Loucy (cell line): ENCODE measurements around the gene OAF.

ENCODE experiments used
- H2AFZ ChIP-seq: fragments of 200-600 bp; sonication (generic); 2 replicates; pipeline ENCODE4 v1.6.0; 2016; ENCODE audit warnings: antibody characterized with exemption, mild to moderate bottlenecking, low read length, moderate library complexity
- H3F3A ChIP-seq: fragments of 200-600 bp; 2 replicates; pipeline ENCODE4 v1.6.0; 2016; ENCODE audit warnings: antibody characterized with exemption, low read depth, mild to moderate bottlenecking
- H3K27me3 ChIP-seq: fragments of 200-600 bp; sonication (generic); 2 replicates; pipeline ENCODE4 v1.6.1; 2014; ENCODE audit warnings: low read length, mild to moderate bottlenecking; ENCODE audit not compliant: insufficient read depth, poor library complexity, severe bottlenecking
- H3K36me3 ChIP-seq: fragments of 200-600 bp; sonication (generic); 2 replicates; pipeline ENCODE4 v1.6.1; 2016; ENCODE audit warnings: low read length; ENCODE audit not compliant: insufficient read depth
- H3K4me1 ChIP-seq: fragments of 200-600 bp; sonication (generic); 2 replicates; pipeline ENCODE4 v1.5.1; 2014; ENCODE audit warnings: low read length, mild to moderate bottlenecking; ENCODE audit not compliant: insufficient read depth, poor library complexity, severe bottlenecking
- H3K4me2 ChIP-seq: fragments of 200-600 bp; sonication (generic); 2 replicates; pipeline ENCODE4 v1.6.0; 2014; ENCODE audit warnings: antibody characterized with exemption, low read length, low read depth, mild to moderate bottlenecking; ENCODE audit not compliant: poor library complexity, severe bottlenecking
- H3K4me3 ChIP-seq: fragments of 200-600 bp; sonication (generic); 2 replicates; pipeline ENCODE4 v1.5.1; 2014; ENCODE audit warnings: low read length, mild to moderate bottlenecking, mixed read lengths; ENCODE audit not compliant: poor library complexity, severe bottlenecking
- H3K79me2 ChIP-seq: fragments of 200-600 bp; sonication (generic); 2 replicates; pipeline ENCODE4 v1.6.1; 2014; ENCODE audit warnings: low read length; ENCODE audit not compliant: insufficient read depth
- H3K9ac ChIP-seq: fragments of 200-600 bp; sonication (generic); 2 replicates; pipeline ENCODE4 v1.6.0; 2014; ENCODE audit warnings: mild to moderate bottlenecking, low read depth, low read length, moderate library complexity; ENCODE audit not compliant: poor library complexity, severe bottlenecking
- H3K9me2 ChIP-seq: fragments of 200-600 bp; sonication (generic); replicated peaks from 2 replicates; pipeline ENCODE4 v1.6.1; 2016; ENCODE audit warnings: low read depth, low read length, mixed read lengths
- H3K9me3 ChIP-seq: fragments of 200-600 bp; sonication (generic); 2 replicates; pipeline ENCODE4 v1.6.1; 2014; ENCODE audit warnings: mild to moderate bottlenecking, antibody characterized with exemption, low read length, low read depth; ENCODE audit not compliant: insufficient read depth
- H4K20me1 ChIP-seq: fragments of 200-600 bp; sonication (generic); 2 replicates; pipeline ENCODE4 v1.6.0; 2014; ENCODE audit warnings: antibody characterized with exemption, low read length, mild to moderate bottlenecking; ENCODE audit not compliant: insufficient read depth, poor library complexity, severe bottlenecking
- EZH2phosphoT487 ChIP-seq: fragments of 200-600 bp; IDR thresholded peaks from 2 replicates; pipeline ENCODE4 v1.6.1; 2018; ENCODE audit warnings: antibody characterized with exemption, mild to moderate bottlenecking, moderate library complexity, borderline replicate concordance
- TF ChIP-seq, protein P1 (sequence below): fragments of 200-600 bp; sonication (generic); conservative IDR thresholded peaks from 2 replicates; pipeline ENCODE4 v1.5.1; 2014; ENCODE audit warnings: mild to moderate bottlenecking, antibody characterized with exemption, low read length

Gene OAF

DNA sequence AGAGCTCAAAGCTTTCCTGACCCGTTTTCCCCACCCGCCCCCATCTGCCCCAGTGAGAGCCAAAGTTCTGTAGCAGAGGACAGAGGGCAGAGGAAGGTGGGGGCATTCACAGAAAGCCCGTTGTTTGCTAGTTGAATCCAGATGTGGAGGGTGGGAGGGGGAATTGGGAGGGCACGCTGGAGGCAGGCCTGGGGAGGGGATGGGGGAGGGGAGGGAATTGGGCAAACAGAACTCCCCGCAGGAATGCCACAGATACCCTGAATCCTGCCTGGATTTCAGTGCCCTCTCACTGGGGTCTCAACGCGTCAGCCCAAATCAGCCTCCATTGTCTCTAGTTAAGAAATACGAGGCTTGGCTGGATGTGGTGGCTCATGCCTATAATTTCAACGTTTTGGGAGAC is 12.9 kb upstream of the OAF start:
- Histone ChIP-seq H3K9ac (no peak overlapping the region), H3K4me2 (no peak overlapping the region), H3K79me2 (no peaks in the 10 kb centered on the region), H3K4me1 (no peaks in the 10 kb centered on the region), H3K27me3 (no peaks in the 10 kb centered on the region), H3K9me3 (no peaks in the 10 kb centered on the region), H3F3A (no peaks in the 10 kb centered on the region), H3K4me3 (no peak overlapping the region), H4K20me1 (no peaks in the 10 kb centered on the region), H3K9me2 (no peaks in the 10 kb centered on the region), H3K36me3 (no peaks in the 10 kb centered on the region), H2AFZ (no peak overlapping the region)
- TF ChIP-seq, protein P1, sequence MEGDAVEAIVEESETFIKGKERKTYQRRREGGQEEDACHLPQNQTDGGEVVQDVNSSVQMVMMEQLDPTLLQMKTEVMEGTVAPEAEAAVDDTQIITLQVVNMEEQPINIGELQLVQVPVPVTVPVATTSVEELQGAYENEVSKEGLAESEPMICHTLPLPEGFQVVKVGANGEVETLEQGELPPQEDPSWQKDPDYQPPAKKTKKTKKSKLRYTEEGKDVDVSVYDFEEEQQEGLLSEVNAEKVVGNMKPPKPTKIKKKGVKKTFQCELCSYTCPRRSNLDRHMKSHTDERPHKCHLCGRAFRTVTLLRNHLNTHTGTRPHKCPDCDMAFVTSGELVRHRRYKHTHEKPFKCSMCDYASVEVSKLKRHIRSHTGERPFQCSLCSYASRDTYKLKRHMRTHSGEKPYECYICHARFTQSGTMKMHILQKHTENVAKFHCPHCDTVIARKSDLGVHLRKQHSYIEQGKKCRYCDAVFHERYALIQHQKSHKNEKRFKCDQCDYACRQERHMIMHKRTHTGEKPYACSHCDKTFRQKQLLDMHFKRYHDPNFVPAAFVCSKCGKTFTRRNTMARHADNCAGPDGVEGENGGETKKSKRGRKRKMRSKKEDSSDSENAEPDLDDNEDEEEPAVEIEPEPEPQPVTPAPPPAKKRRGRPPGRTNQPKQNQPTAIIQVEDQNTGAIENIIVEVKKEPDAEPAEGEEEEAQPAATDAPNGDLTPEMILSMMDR = no peak
- no peak for TF ChIP-seq EZH2phosphoT487

DNA sequence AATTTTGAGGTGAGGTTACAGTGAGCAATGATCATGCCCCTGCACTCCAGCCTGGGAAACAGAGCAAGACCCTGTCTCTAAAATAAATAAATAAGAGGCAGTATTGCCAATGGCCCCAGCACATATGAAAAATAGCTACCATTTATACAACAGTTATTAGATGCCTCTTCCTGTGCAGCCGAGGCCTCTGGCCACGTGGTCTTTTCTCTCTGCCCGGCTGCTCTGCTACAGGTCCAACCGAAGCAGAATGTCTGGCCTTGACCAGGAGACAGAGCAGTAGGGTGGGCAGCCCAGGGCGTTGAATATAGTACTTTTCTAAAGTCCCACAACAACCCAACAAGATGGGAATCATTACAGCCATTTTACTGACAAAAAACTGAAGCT is 12.4 kb upstream of the OAF start:
- H3K4me1 ChIP-seq = no peaks in the 10 kb centered on the region

DNA sequence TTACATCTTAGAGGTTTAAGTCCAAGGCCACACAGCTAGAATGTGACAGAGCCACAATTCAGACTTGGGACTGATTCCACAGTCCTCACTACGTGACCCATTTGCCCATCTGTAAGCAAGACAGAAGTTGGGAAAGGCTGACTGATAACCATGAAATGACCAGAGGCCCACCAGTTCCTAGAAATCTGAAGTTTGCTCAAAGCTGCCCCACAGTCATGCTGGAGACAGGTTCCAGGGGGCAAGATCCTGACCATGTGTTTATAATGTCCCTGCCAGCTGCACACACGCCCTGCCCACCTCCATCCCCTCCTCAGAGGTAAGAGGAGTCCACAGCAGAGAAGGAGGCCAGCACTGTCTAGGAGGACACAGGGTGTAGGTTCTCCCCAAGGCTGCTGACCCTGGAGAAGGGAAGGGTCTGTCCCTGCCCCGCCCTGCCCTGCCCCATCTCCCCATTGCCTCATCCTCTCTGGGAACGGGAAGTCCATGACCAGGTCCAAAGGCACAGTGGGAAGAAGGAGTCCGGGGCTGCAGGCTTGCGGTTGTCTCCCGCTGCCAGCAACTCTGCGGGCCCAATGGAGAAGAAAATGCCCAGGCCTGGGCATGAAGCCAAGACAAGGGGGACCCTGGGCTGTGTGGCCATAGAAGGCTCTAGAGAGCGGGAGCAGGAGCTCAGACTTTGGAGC is 11.9 kb upstream of the OAF start:
- H3F3A ChIP-seq = no peaks in the 10 kb centered on the region
- H3K9ac ChIP-seq = no peak overlapping the region
- no peak for TF ChIP-seq EZH2phosphoT487
- TF ChIP-seq, protein P1 = no peak
- H3K27me3 ChIP-seq = no peaks in the 10 kb centered on the region
- no peak overlapping the region for H3K4me2 ChIP-seq
- H3K4me1 ChIP-seq = no peaks in the 10 kb centered on the region
- H3K4me3 ChIP-seq = no peak overlapping the region
- no peak overlapping the region for H2AFZ ChIP-seq
- H3K79me2 ChIP-seq = no peaks in the 10 kb centered on the region
- H3K9me3 ChIP-seq = no peaks in the 10 kb centered on the region
- H3K36me3 ChIP-seq = no peaks in the 10 kb centered on the region
- H4K20me1 ChIP-seq = no peaks in the 10 kb centered on the region
- H3K9me2 ChIP-seq = no peaks in the 10 kb centered on the region

More for the DNA sequence above, 12.4 kb upstream of the OAF start:
- Histone ChIP-seq H3K79me2 (no peaks in the 10 kb centered on the region), H3K4me3 (no peak overlapping the region), H2AFZ (no peak overlapping the region), H3K4me2 (no peak overlapping the region), H3F3A (no peaks in the 10 kb centered on the region), H3K9me2 (no peaks in the 10 kb centered on the region), H3K27me3 (no peaks in the 10 kb centered on the region), H3K9ac (no peak overlapping the region), H3K36me3 (no peaks in the 10 kb centered on the region), H3K9me3 (no peaks in the 10 kb centered on the region), H4K20me1 (no peaks in the 10 kb centered on the region)
- no peak for TF ChIP-seq EZH2phosphoT487
- TF ChIP-seq, protein P1 = no peak
